IMR-90 (cell line): ENCODE measurements around the gene CNPPD1. TPM values are rescaled to one million over a fixed set of nuclear protein-coding genes. Genes with fewer than 3 reads are reported as not detected.

Experiments used
- ATAC-seq: fragments of 200-7000 bp; cut with Tn5 transposase; 2 replicates; pipeline ENCODE4 v1.9.1; 2020; ENCODE audit warnings: low read depth, mild to moderate bottlenecking, moderate library complexity
- BruUV-seq: library from RNA; stranded (reverse); fragments of 400-500 nt; replicated peaks from 2 replicates; lab custom pipeline; 2021; lab: Mats Ljungman, UMichigan
- CTCF ChIA-PET: fragments of 300-600 bp; formaldehyde crosslinking; extraction: SDS; loops from one replicate; lab custom pipeline; 2021; ENCODE audit warnings: antibody characterized with exemption; lab: Yijun Ruan, JAX
- POLR2A ChIA-PET: fragments of 300-600 bp; sonication (Branson Sonifier 250); formaldehyde crosslinking; loops from one replicate; lab custom pipeline; 2022; ENCODE audit warnings: antibody characterized with exemption; ENCODE audit not compliant: unreplicated experiment; lab: Charles Lee
- DNase-seq: peaks from one replicate; pipeline ENCODE4 v3.0.0; 2013
- H2AFZ ChIP-seq: replicated peaks from 2 replicates; pipeline ENCODE3; 2013; ENCODE audit warnings: low read length, mild to moderate bottlenecking; ENCODE audit not compliant: poor library complexity
- H2AK5ac ChIP-seq: 2 replicates; pipeline ENCODE4 v1.6.1; 2013; ENCODE audit warnings: low read depth, low read length, inconsistent platforms
- H2AK9ac ChIP-seq: replicated peaks from 2 replicates; pipeline ENCODE3; 2013; ENCODE audit warnings: mild to moderate bottlenecking, low read depth, low read length, moderate library complexity; ENCODE audit not compliant: poor library complexity
- H2BK120ac ChIP-seq: 2 replicates; pipeline ENCODE4 v1.6.1; 2013; ENCODE audit warnings: low read depth, low read length, inconsistent platforms
- H2BK15ac ChIP-seq: 3 replicates; pipeline ENCODE4 v1.6.1; 2013; ENCODE audit warnings: low read depth, low read length, inconsistent platforms
- H2BK20ac ChIP-seq: 2 replicates; pipeline ENCODE4 v1.6.1; 2013; ENCODE audit warnings: low read depth, mild to moderate bottlenecking, inconsistent platforms, low read length, moderate library complexity
- H2BK5ac ChIP-seq: 2 replicates; pipeline ENCODE4 v1.6.1; 2013; ENCODE audit warnings: mild to moderate bottlenecking, low read depth, low read length, inconsistent platforms; ENCODE audit not compliant: poor library complexity, severe bottlenecking
- H3K14ac ChIP-seq: replicated peaks from 2 replicates; pipeline ENCODE4 v1.6.1; 2013; ENCODE audit warnings: low read depth, low read length, inconsistent platforms
- H3K18ac ChIP-seq: 2 replicates; pipeline ENCODE4 v1.6.1; 2013; ENCODE audit warnings: low read depth, low read length, control low read depth
- H3K23ac ChIP-seq: 2 replicates; pipeline ENCODE4 v1.6.1; 2013; ENCODE audit warnings: low read depth, low read length, inconsistent platforms
- H3K27ac ChIP-seq: 2 replicates; pipeline ENCODE4 v1.5.1; 2013; ENCODE audit warnings: mild to moderate bottlenecking, control low read depth, low read length; ENCODE audit not compliant: insufficient read depth
- H3K27me3 ChIP-seq: 2 replicates; pipeline ENCODE4 v1.6.1; 2013; ENCODE audit warnings: low read length; ENCODE audit not compliant: control insufficient read depth, insufficient read depth
- H3K36me3 ChIP-seq: 2 replicates; pipeline ENCODE4 v1.6.1; 2013; ENCODE audit warnings: low read length, mixed read lengths; ENCODE audit not compliant: control insufficient read depth, insufficient read depth
- H3K4ac ChIP-seq: 2 replicates; pipeline ENCODE4 v1.6.1; 2013; ENCODE audit warnings: low read depth, low read length, inconsistent platforms
- H3K4me1 ChIP-seq: 2 replicates; pipeline ENCODE4 v1.6.1; 2013; ENCODE audit warnings: low read length, mixed read lengths; ENCODE audit not compliant: control insufficient read depth, insufficient read depth
- H3K4me2 ChIP-seq: 2 replicates; pipeline ENCODE4 v1.6.1; 2013; ENCODE audit warnings: low read depth, mild to moderate bottlenecking, control low read depth, low read length, moderate library complexity
- H3K4me3 ChIP-seq: 2 replicates; pipeline ENCODE4 v1.5.1; 2013; ENCODE audit warnings: low read depth, mild to moderate bottlenecking, control low read depth, low read length, moderate library complexity; ENCODE audit not compliant: insufficient read depth
- H3K56ac ChIP-seq: 2 replicates; pipeline ENCODE4 v1.6.1; 2013; ENCODE audit warnings: low read length, inconsistent platforms; ENCODE audit not compliant: insufficient read depth; ENCODE audit errors: extremely low read depth
- H3K79me1 ChIP-seq, 2 experiments: 2 replicates each; pipeline ENCODE4 v1.6.1; 2013; ENCODE audit warnings: low read length in 2 of 2, inconsistent platforms in 1 of 2, low read depth in 1 of 2
- H3K9ac ChIP-seq: 2 replicates; pipeline ENCODE4 v1.6.1; 2013; ENCODE audit warnings: low read depth, low read length, control low read depth
- H3K9me1 ChIP-seq: 2 replicates; pipeline ENCODE4 v1.6.1; 2013; ENCODE audit warnings: low read length, inconsistent platforms; ENCODE audit not compliant: insufficient read depth
- H3K9me3 ChIP-seq: 2 replicates; pipeline ENCODE4 v1.6.1; 2013; ENCODE audit warnings: low read length; ENCODE audit not compliant: control insufficient read depth, insufficient read depth
- H4K20me1 ChIP-seq: 2 replicates; pipeline ENCODE4 v1.6.1; 2013; ENCODE audit warnings: low read length, inconsistent platforms; ENCODE audit not compliant: insufficient read depth
- H4K5ac ChIP-seq: 2 replicates; pipeline ENCODE4 v1.6.1; 2013; ENCODE audit warnings: mild to moderate bottlenecking, low read depth, low read length, control low read depth
- H4K8ac ChIP-seq, 2 experiments: 2 replicates each; pipeline ENCODE4 v1.6.1; 2013; ENCODE audit warnings: low read depth in 2 of 2, low read length in 2 of 2, control low read depth in 1 of 2, inconsistent platforms in 1 of 2
- H4K91ac ChIP-seq: 2 replicates; pipeline ENCODE4 v1.6.1; 2013; ENCODE audit warnings: low read depth, low read length, inconsistent platforms; ENCODE audit not compliant: insufficient read depth
- CHD1 ChIP-seq: IDR thresholded peaks from 2 replicates; pipeline ENCODE4 v1.6.1; 2012; ENCODE audit warnings: low read depth, low read length, improper control_type of control experiment
- MAFK ChIP-seq: IDR thresholded peaks from 2 replicates; pipeline ENCODE4 v1.6.1; 2012; ENCODE audit warnings: low read depth, low read length, improper control_type of control experiment
- RCOR1 ChIP-seq: IDR thresholded peaks from 2 replicates; pipeline ENCODE4 v1.6.1; 2012; ENCODE audit warnings: mild to moderate bottlenecking, low read length, improper control_type of control experiment; ENCODE audit not compliant: insufficient replicate concordance
- WGBS, 2 experiments: methylation state at CpG; one replicate each; pipeline versions ENCODE4 v1.1.5 to v1.1.7; 2013; ENCODE audit warnings: missing lambda C conversion rate in 2 of 2; ENCODE audit not compliant: insufficient read length in 1 of 2; ENCODE audit errors: extremely low coverage in 2 of 2; 5-methylcytosine and 5-hydroxymethylcytosine counted together
- dilution Hi-C: fragments of 300-500 bp; cut with HindIII; formaldehyde crosslinking; loops from one replicate; pipeline ENCODE4 v1.14.3; 2018; ENCODE audit warnings: low sequenced_read_pairs; ENCODE audit not compliant: unreplicated experiment
- in situ Hi-C: fragments of 300-500 bp; cut with MboI; formaldehyde crosslinking; loops from 3 replicates; pipeline ENCODE4 v1.14.3; 2019; ENCODE audit warnings: low sequenced_read_pairs, inconsistent platforms, mixed read lengths
- intact Hi-C: fragments of 100-400 bp; cut with micrococcal nuclease; formaldehyde crosslinking; loops from 2 replicates; pipeline ENCODE4 v1.10.0; 2022
- polyA plus RNA-seq, 3 experiments: library from polyadenylated mRNA; depleted of rRNA; stranded (reverse); fragments of >200 nt; gene quantifications; 2 replicates each; pipeline ENCODE4 v1.2.3, GENCODE V29; 2012; ENCODE audit warnings: low replicate concordance in 1 of 3
- total RNA-seq: library from RNA; depleted of rRNA; stranded (reverse); fragments of >200 nt; gene quantifications from 2 replicates; pipeline ENCODE4 v1.2.3, GENCODE V29; 2012
- TF ChIP-seq, protein P1 (sequence below): conservative IDR thresholded peaks from 2 replicates; pipeline ENCODE4 v1.5.1; 2012; ENCODE audit warnings: mild to moderate bottlenecking, low read depth, low read length, improper control_type of control experiment
- TF ChIP-seq, protein P2 (sequence below): fragments of 150-350 bp; IDR thresholded peaks from 2 replicates; pipeline ENCODE4 v1.6.1; 2017; ENCODE audit warnings: mild to moderate bottlenecking, antibody characterized with exemption, low read length, low read depth

Gene CNPPD1
- total and polyA plus RNA-seq, 2 of the 4 experiments (the other 2 are of a cell fraction), result 11.1 to 29.2 TPM

DNA sequence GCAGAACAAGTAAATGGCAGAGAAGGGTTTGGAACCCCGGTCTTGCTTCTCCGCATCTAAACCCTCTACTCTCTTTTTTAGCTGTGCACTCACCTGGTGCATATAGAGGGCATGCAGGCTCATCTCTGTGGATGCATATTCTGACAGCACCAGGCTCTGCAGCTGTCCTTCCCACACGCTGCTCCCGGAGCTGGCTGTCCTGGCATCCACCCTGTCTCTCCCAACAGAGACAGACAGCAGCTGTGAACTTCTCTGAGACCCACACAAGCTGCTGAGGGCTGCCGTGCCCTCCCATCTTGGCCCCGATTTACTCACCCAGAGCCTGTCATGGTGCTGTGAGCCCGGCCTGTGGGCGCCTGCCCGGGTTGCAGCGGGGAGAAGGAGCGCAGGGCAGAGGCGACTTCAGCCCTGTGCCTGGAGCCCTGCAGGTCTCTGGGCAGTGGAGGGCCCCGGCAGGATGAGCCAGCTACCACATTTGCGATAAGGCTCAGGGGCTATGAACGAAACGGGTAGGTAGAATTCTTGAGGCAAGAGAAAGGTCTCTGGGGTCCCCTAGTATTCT is 45.3 kb upstream of the CNPPD1 start:
- no peak for DNase-seq
- no peak overlapping the region for H2BK120ac ChIP-seq
- no peak overlapping the region for H2BK5ac ChIP-seq
- H3K27me3 ChIP-seq, result no peaks in the 10 kb centered on the region
- H3K9ac ChIP-seq, result no peak overlapping the region
- intact Hi-C loops (no loop called here), dilution Hi-C loops (no loop called here), in situ Hi-C loops (no loop called here)
- CTCF ChIA-PET, result no interaction called here
- H3K4me1 ChIP-seq, result peaks cover 5% of the 10 kb centered on the region; the same call in 1 of the 2 replicates
- no peak overlapping the region for H4K91ac ChIP-seq
- BruUV-seq, result no TSS peak
- no peak overlapping the region for H4K5ac ChIP-seq
- H3K9me3 ChIP-seq, result no peaks in the 10 kb centered on the region
- POLR2A ChIA-PET, result no interaction called here
- no peak overlapping the region for H3K23ac ChIP-seq
- H3K36me3 ChIP-seq, result peaks cover 57% of the 10 kb centered on the region
- no peaks in the 10 kb centered on the region for H3K9me1 ChIP-seq
- no peak overlapping the region for H2BK15ac ChIP-seq
- peaks cover 3% of the 10 kb centered on the region for H4K20me1 ChIP-seq
- H3K4ac ChIP-seq, result no peak overlapping the region
- H2AK5ac ChIP-seq, result no peak overlapping the region
- 92% methylated on average over 8 of the region's 16 CpGs; no CpG with 5 or more reads in 1 of the 2 experiments for WGBS, 2 experiments
- H4K8ac ChIP-seq, result no peak overlapping the region
- no peak for ATAC-seq
- no peak overlapping the region for H3K4me2 ChIP-seq
- no peak overlapping the region for H2AK9ac ChIP-seq
- H3K79me1 ChIP-seq, result peaks cover 7 to 15% of the 10 kb centered on the region in 2 experiments; a peak in 3 of 4 replicates
- TF ChIP-seq RCOR1, result no peak
- TF ChIP-seq, protein P1, sequence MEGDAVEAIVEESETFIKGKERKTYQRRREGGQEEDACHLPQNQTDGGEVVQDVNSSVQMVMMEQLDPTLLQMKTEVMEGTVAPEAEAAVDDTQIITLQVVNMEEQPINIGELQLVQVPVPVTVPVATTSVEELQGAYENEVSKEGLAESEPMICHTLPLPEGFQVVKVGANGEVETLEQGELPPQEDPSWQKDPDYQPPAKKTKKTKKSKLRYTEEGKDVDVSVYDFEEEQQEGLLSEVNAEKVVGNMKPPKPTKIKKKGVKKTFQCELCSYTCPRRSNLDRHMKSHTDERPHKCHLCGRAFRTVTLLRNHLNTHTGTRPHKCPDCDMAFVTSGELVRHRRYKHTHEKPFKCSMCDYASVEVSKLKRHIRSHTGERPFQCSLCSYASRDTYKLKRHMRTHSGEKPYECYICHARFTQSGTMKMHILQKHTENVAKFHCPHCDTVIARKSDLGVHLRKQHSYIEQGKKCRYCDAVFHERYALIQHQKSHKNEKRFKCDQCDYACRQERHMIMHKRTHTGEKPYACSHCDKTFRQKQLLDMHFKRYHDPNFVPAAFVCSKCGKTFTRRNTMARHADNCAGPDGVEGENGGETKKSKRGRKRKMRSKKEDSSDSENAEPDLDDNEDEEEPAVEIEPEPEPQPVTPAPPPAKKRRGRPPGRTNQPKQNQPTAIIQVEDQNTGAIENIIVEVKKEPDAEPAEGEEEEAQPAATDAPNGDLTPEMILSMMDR, result no peak
- TF ChIP-seq, protein P2, sequence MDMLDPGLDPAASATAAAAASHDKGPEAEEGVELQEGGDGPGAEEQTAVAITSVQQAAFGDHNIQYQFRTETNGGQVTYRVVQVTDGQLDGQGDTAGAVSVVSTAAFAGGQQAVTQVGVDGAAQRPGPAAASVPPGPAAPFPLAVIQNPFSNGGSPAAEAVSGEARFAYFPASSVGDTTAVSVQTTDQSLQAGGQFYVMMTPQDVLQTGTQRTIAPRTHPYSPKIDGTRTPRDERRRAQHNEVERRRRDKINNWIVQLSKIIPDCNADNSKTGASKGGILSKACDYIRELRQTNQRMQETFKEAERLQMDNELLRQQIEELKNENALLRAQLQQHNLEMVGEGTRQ, result no peak
- TF ChIP-seq MAFK, result no peak
- TF ChIP-seq CHD1, result no peak
- no peak overlapping the region for H3K4me3 ChIP-seq
- H3K27ac ChIP-seq, result no peak overlapping the region
- H2AFZ ChIP-seq, result no peak overlapping the region
- H2BK20ac ChIP-seq, result no peak overlapping the region
- no peak overlapping the region for H3K56ac ChIP-seq
- H3K14ac ChIP-seq, result no peak overlapping the region
- no peak overlapping the region for H3K18ac ChIP-seq
